ENCODE data around the gene RGS3. TPM values are rescaled to one million over a fixed set of nuclear protein-coding genes. Genes with fewer than 3 reads are reported as not detected.
A peak's percentile ranks its signal among the peaks of the same experiment; 100 is the strongest.

The RGS3 gene
- total and polyA plus RNA-seq, 2 of the 13 experiments (the other 11 are each of a cell fraction or from before 2014, with no cell fraction given), result 17.1 to 28.8 TPM

- Histone ChIP-seq H3K9me3 (ENCODE audit: low read length) (no peaks in the 10 kb centered on the region), H3K4me3 (replicated peaks in 1 of 3; ENCODE audit: insufficient read depth in 1 of 3, low read depth in 2 of 3, low read length in 3 of 3) (no peak overlapping the region), H3K9ac (ENCODE audit: insufficient read depth, low read depth, low read length) (no peak overlapping the region), H3K27ac (ENCODE audit: extremely low read length, insufficient read depth, low read length) (no peak overlapping the region), H3K4me1 (ENCODE audit: insufficient read depth, low read length) (peaks cover 41% of the 10 kb centered on the region), H4K20me1 (ENCODE audit: insufficient read depth, low read length) (no peaks in the 10 kb centered on the region), H3K27me3 (ENCODE audit: control insufficient read depth in 1 of 2, insufficient read depth in 2 of 2, low read length in 2 of 2) (no peaks in the 10 kb centered on the region), H3K4me2 (ENCODE audit: low read depth, low read length) (no peak overlapping the region), H3K79me2 (ENCODE audit: insufficient read depth, low read length) (peaks cover 2% of the 10 kb centered on the region), H2AFZ (ENCODE audit: low read length) (no peak overlapping the region), H3K36me3 (replicated peaks in 1 of 2; ENCODE audit: control insufficient read depth in 1 of 2, insufficient read depth in 2 of 2, low read length in 2 of 2) (peaks cover 0 to 1% of the 10 kb centered on the region in 2 experiments; a peak in 1 of 5 replicates)
- ATAC-seq, result peak; percentile 77
- POLR2A ChIA-PET, result no interaction called here
- no peak for DNase-seq (ENCODE audit: low spot score)
- 66% methylated on average over 6 of the region's 8 CpGs for WGBS (ENCODE audit: low lambda C conversion rate)
- in situ Hi-C loops (cut with HindIII; ENCODE audit: extremely low pct_ligation_motif_present, low pct_unique_long_range_greater_than_20kb) (no loop called here), intact Hi-C loops (cut with micrococcal nuclease; ENCODE audit: unreplicated experiment) (no loop called here)
- peak; percentile 42; the same call in 1 of the 2 replicates for TF ChIP-seq ZNF687 (CRISPR knock-in tag; IDR thresholded peaks at IDR 0.05)
- peak; percentile 36 for TF ChIP-seq HNF4A (CRISPR knock-in tag; IDR thresholded peaks at IDR 0.05)
- TF ChIP-seq TBP (CRISPR knock-in tag; IDR thresholded peaks at IDR 0.05), result no peak
- TF ChIP-seq, protein P1, sequence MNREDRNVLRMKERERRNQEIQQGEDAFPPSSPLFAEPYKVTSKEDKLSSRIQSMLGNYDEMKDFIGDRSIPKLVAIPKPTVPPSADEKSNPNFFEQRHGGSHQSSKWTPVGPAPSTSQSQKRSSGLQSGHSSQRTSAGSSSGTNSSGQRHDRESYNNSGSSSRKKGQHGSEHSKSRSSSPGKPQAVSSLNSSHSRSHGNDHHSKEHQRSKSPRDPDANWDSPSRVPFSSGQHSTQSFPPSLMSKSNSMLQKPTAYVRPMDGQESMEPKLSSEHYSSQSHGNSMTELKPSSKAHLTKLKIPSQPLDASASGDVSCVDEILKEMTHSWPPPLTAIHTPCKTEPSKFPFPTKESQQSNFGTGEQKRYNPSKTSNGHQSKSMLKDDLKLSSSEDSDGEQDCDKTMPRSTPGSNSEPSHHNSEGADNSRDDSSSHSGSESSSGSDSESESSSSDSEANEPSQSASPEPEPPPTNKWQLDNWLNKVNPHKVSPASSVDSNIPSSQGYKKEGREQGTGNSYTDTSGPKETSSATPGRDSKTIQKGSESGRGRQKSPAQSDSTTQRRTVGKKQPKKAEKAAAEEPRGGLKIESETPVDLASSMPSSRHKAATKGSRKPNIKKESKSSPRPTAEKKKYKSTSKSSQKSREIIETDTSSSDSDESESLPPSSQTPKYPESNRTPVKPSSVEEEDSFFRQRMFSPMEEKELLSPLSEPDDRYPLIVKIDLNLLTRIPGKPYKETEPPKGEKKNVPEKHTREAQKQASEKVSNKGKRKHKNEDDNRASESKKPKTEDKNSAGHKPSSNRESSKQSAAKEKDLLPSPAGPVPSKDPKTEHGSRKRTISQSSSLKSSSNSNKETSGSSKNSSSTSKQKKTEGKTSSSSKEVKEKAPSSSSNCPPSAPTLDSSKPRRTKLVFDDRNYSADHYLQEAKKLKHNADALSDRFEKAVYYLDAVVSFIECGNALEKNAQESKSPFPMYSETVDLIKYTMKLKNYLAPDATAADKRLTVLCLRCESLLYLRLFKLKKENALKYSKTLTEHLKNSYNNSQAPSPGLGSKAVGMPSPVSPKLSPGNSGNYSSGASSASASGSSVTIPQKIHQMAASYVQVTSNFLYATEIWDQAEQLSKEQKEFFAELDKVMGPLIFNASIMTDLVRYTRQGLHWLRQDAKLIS (CRISPR knock-in tag; IDR thresholded peaks at IDR 0.05), result no peak
- TF ChIP-seq NCOR1 (IDR thresholded peaks at IDR 0.05; ENCODE audit: borderline replicate concordance, low read length), result no peak
- no peak for TF ChIP-seq SMAD9 (CRISPR knock-in tag; IDR thresholded peaks at IDR 0.05)
- TF ChIP-seq FOXO4 (CRISPR knock-in tag; conservative IDR thresholded peaks at IDR 0.05), result no peak
- TF ChIP-seq SNAI1 (CRISPR knock-in tag; IDR thresholded peaks at IDR 0.05; ENCODE audit: borderline replicate concordance), result no peak
- no peak for TF ChIP-seq ZIK1 (CRISPR knock-in tag; IDR thresholded peaks at IDR 0.05; ENCODE audit: borderline replicate concordance, low read depth)
- no peak for TF ChIP-seq ZNF17 (CRISPR knock-in tag; IDR thresholded peaks at IDR 0.05)
- TF ChIP-seq ZBTB21 (CRISPR knock-in tag; IDR thresholded peaks at IDR 0.05), result no peak
- no peak for FAIRE-seq
- CTCF ChIA-PET (ENCODE audit: low intra/inter-chr PET ratio, low total read pairs), result no interaction called here
- no TSS peak for BruUV-seq (replicated peaks)
Observed at GRCh38 chr9:113572076-113572861, 108.7 kb downstream of the RGS3 start.
